GM18505 (cell line): ENCODE results near the gene KRTAP5-6.

Experiments used
- ATAC-seq: cut with Tn5 transposase; IDR thresholded peaks from one replicate; pipeline ENCODE4 v1.9.1; 2021; ENCODE audit not compliant: unreplicated experiment
- POLR2A ChIP-seq: IDR thresholded peaks from 4 replicates; pipeline ENCODE4 v1.6.1; 2011; ENCODE audit warnings: borderline replicate concordance; ENCODE audit not compliant: insufficient read depth, insufficient read length; ENCODE audit errors: extremely low read depth

KRTAP5-6 gene

DNA sequence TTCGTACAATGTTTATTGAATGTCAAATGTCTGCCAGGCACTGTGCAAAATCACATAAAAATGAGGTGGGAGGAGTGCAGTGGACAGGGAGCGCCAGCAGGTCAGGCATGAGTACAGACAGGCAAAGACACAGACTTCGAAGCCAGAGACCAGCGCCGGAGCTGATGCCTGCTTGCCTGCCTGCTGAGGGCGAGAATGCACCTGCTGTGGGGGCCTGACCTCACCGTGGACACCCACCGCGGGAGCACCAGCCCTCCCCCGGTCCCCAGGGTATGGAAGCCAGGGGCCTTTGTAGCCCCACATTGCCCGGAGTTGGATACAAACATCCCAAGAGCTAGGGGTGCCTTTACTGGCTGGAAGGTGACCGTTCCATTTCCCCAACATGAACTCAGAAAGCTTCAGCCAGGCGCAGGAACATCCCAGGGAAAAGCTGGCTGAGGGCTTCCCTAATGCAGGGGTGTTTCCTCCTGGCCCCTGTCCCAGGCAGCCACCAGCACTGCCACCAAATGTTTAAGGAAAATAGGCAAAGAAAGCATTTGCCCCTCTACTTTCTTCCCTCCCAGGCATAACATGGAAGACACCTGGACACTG lies 35.5 kb downstream of the KRTAP5-6 start:
- TF ChIP-seq POLR2A, result no peak
- ATAC-seq, result no peak

DNA sequence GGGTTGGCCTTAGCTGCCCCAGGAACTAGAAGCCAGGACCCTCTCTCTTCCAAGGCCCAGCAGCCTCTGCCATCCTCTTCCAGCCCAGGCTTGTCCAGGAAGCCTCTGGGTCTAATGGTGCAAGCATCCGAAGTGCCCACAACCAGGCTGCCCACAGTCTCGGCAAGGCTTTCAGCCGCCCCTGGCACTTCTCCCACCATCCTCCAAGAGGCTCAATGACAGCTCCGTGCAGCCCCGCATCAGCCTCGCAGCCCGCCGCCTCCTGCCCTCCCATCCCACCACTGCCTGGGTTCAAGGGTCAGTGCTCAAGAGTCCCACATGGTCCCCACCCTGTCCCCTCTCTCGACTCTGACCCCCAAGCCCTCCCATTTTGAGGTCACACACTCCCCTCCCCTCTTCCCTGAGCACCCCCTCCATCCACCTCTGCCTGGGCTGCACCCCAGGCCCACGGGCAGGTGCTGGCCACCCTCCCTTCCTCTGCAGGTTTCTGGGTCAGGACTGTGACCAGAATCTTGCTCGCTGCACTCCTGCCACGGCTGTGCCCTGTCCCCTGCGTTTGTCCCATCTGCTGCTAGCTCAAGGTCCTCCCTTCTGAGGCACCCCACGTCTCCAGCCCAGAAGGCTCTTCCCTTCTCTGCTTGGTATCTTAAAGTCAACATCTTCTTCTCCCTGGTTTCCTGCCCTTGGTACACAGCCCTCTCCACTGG lies 36.2 kb downstream of the KRTAP5-6 start:
- TF ChIP-seq POLR2A, result no peak
- ATAC-seq, result no peak

DNA sequence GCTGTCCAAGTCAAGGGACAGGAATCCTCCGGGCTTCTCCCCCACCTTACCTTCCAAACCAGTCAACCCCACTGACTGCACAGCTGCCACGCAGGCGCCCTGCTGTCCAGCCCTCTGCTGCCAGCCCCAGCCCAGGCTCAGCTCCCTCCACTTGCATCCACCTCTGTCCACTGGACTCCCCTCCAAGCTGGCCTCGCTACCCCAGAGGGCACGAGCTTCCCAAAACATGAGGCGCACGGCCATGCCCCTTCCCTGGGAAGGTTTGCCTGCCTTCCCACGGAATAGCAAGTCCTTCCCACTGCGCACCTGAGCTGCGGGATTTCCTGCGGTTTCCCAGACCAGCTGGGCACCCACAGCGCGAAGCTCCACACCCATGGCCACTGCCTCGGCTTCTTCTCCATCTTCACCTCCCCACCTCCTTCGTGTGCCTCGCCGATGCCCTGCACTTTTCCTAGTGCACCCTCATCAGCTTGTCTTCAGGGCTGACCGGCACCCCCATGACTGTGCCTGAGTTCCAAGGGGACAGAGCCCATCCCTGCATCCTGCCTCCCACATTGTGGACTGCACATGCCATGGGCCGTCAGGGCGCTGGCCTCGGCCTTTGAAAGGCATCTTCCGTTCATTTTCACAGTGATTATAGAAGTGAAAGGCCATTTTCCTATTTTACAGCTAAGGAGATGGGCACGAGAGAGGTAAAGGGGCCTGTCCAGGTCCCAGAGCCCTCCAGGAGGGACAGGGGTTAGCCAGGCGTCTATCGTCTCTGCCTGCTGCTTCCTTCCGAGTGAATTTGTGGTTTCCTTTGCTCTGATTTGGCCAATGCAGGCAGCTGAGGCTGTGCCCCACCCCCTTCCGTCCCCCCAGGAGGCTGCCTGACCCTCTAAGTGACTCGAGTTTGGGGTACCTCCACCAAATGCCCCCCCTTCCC lies 37.0 kb downstream of the KRTAP5-6 start:
- no peak for ATAC-seq
- no peak for TF ChIP-seq POLR2A

DNA sequence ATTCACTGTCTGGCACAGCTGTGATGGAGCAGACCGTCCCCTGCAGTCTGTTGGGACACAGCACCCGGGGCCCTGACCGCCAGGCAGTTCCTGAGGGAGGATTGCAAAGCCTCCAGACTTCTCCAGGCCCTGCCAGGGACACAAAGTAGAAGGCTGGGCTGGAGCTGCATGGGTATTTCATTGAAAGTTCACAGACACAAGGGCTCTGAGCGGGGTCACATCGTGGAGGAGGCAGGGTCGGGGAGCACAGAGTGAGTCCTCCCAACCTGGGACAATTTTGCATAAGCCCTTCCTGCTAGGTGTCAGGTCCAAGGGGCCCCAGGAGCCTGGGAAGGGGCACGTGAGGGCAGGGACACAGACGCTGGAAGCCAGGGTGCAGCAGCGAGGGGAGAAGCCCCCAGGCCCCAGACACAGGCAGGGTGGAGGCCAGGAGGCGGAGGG lies 37.7 kb downstream of the KRTAP5-6 start:
- ATAC-seq, result no peak
- no peak for TF ChIP-seq POLR2A

DNA sequence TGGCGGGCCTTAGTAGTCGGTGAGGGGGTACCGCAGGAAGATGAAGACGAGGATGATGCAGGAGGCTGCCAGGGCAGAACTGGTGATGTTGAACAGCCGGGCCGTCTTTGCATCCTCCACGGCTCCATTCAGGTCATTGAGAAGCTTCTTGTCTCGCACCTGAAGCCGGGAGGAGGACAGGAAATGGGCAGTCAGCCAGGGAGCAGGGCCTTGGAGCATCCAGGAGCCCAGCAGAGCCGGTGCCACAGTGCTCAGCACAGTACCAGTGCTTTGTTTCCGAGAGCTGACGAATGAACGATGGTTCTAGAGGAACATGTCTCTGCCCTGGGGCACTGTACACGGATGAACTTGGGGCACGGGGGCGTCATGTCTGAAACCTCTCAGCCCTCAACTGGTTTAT lies 38.3 kb downstream of the KRTAP5-6 start:
- TF ChIP-seq POLR2A, result no peak
- no peak for ATAC-seq

DNA sequence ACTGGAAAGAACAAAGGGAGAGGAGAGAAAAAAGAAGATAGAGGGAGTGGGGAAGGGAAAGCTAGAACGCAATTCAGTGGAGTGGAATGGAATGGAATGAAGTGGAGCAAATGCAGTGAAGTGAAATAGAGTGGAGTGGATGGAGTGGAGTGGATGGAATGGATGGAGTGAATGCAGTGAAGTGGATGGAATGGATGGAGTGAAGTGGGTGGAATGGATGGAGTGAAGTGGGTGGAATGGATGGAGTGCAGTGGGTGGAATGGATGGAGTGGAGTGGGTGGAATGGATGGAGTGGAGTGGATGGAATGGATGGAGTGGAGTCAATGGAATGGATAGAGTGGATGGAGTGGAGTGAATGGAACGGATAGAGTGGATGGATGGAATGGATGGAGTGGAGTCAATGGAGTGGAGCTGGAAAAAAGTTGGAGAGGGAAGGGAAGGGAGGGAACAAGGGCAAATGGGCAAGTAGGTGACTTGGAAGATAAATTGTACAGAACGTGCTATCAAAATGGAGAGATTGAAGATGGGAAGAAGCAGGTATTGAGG lies 39.5 kb downstream of the KRTAP5-6 start:
- no peak for TF ChIP-seq POLR2A
- ATAC-seq, result no peak

DNA sequence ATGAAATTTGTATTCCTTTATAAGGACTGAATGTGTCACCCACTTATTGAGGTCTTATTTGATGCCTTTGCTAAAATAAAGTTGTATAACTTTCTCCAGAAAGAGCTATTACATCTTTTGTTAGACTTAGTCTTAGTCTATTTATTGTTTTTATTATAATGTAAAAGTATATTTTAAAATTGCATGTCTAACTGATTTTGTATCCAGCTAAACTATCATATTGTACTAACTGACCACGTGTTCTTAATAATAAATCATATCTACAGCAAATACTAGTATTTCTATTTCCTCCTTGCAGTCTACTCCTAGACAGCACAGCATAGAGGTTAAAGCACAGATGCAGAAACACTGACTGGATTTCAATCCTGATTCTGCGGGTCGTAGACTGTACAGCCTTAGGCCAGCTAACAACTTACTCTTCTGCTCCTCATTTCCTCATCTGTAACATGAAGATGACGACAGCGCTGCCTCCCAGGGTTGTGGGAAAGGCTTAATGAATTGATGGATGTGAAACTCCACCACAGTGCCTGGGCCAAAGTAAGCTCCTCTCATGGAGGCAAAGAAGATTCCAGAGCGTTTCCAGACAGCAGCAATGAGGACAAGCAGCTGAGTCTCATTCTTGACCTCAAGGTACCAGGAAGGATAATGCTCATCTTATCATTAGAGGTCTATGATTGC lies 40.2 kb downstream of the KRTAP5-6 start:
- TF ChIP-seq POLR2A, result no peak
- no peak for ATAC-seq

DNA sequence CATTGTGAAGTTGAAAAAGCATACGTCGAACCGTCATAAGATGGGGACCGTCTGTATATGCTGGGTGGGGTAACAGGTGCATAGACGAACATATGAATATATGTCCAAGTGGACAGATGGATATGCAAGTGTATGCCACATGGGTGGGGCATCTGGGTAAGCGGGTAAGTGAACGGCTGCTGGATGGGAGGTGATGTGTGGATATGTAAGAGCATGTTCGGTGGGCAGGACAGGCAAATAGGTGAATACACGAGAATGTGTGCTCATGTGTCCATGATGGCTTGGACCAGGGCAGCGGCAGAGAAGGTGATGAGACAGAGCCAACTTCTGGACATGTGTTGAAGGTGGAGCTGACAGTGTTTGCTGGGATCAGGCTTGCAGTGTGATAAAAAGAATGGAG lies 41.4 kb downstream of the KRTAP5-6 start:
- ATAC-seq, result no peak
- TF ChIP-seq POLR2A, result no peak

DNA sequence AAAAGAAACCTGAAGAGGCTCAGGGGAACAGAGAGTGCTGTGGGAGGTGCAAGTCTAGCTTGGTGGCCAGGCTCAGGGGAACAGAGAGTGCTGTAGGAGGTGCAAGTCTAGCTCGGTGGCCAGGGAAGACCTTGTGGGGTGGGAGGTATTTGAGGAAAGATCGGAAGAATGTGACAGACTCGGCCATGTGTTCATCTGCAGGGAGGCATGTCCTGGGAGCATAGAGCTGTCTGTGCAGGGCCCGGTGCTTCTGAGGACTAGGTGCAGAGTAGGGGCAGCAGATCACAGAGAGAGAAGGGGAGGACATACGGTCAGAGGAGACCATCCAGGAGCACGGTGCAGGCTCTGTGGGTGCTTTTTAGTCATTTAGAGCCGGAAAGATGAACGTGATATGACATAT lies 42.6 kb downstream of the KRTAP5-6 start:
- ATAC-seq, result no peak
- no peak for TF ChIP-seq POLR2A

DNA sequence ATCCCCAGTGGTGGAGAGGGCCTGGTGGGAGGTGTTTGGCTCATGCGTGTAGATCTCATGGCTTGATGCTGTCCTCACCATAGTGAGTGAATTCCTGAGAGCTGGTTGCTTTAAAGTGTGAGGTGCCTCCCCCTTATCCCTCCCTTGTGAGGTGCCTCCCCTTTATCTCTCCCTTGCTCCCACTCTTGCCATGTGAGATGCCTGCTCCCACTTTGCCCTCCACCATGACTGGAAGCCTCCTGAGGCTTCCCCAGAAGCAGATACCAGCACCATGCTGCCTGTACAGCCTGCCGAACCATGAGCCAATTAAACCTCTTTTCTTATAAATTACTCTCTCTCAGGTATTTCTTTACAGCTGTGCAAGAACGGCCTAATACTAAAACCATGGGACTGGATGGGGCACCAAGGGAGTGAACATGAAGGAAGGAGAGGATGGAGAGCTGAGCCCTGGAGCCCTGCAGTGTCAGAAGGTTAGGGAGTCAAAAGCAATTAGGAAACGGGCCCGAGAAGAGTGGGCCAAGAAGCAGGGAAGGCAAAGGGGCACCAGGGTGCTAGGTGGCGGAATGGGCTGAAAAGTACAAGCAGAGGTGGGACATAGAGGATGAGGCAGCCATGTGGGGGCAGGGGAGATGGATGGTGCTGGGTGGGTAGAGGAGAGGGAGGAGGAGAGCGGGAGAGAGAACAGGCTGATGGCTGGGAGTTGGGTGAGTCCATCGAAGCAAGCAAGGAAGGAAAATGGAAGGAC lies 44.0 kb downstream of the KRTAP5-6 start:
- no peak for TF ChIP-seq POLR2A
- ATAC-seq, result no peak

DNA sequence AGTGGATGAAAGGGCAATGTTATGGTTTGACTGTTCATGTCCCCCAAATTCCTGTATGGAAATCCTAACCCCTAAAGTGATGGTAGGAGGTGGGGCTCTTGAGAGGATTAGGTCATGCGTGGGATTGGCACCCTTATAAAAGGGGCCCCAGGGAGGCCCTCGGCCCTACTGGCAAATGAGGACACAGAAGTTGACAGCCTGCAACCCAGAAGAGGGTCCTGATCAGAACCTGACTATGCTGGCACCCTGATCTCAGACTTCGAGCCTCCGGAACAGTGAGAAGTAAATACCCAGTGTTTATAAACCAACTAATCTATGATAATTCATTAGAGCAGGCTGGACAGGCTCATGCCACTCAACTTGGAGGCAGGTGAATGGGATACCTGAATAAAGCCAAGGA lies 44.7 kb downstream of the KRTAP5-6 start:
- ATAC-seq, result no peak
- TF ChIP-seq POLR2A, result no peak

DNA sequence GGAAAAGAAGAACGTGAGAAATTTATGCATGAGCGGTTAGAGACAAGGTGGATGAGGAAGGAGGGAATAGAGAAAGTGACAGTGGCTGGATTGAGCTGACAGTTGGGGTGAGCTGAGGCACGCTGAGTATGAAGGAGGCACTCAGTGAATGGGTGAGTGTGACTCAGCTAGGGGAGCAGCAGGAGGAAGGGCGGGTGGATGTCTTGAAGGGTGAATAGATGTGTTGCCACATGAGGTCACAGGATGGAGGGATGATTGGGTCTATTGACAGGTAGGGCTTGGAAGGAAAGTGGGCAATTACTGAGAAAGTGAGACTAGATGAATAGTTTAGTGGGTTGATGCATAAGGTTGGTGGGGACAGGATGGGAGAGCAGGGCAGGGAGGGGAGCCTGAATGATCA lies 45.4 kb downstream of the KRTAP5-6 start:
- ATAC-seq, result no peak
- TF ChIP-seq POLR2A, result no peak

DNA sequence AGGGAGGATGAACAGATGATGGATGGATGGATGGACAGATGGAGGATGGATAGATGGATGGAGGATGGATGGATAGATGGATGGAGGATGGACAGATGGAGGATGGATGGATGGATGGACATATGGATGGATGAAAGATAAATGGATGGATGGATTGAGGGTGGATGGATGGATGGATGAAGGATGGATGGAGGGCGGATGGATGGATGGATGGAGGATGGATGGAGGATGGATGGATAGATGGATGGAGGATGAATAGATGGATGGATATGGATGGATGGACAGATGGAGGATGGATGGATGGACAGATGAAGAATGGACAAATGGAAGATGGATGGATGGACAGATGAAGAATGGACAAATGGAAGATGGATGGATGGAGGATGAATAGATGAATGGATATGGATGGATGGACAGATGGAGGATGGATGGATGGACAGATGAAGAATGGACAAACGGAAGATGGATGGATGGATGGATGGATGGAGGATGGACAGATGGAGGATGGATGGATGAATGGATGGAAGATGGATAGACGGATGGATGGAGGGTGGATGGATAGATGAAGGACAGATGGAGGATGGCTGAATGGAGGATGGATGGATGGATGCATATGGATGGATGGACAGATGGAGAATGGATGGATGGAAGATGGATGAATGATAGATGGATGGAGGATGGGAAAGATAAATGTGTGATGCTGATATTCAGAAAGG lies 46.0 kb downstream of the KRTAP5-6 start:
- TF ChIP-seq POLR2A, result no peak
- no peak for ATAC-seq
